ENCODE data around the gene SPINT1. TPM values are rescaled to one million over a fixed set of nuclear protein-coding genes. Genes with fewer than 3 reads are reported as not detected.
"Not testable (repeated sequence)": the region's sequence is repeated elsewhere in the genome, so short reads cannot be mapped to it uniquely, and the experiment has no call there.

The SPINT1 gene
- total RNA-seq, 2 experiments from 2014 or later: 6.6 to 7.3 TPM

DNA sequence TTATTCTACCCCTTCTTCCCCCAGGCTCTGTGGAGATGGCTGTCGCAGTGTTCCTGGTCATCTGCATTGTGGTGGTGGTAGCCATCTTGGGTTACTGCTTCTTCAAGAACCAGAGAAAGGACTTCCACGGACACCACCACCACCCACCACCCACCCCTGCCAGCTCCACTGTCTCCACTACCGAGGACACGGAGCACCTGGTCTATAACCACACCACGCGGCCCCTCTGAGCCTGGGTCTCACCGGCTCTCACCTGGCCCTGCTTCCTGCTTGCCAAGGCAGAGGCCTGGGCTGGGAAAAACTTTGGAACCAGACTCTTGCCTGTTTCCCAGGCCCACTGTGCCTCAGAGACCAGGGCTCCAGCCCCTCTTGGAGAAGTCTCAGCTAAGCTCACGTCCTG is 12.9 kb downstream of the SPINT1 start:
- ATAC-seq (ENCODE audit: low read depth) (no peak), DNase-seq (no peak)
- peaks cover 15% of the 10 kb centered on the region for H3K4me1 Mint-ChIP-seq
- H3K27me3 Mint-ChIP-seq: peaks cover 7% of the 10 kb centered on the region
- no peak overlapping the region for H3K4me3 Mint-ChIP-seq
- POLR2A ChIA-PET: interaction anchor here (1.6 to 4.4 kb wide), 2 partner anchors 38 to 375 kb away, joined by 4 to 41 read pairs; partner anchors contain the start of genes CHP1 and VPS18
- no peak overlapping the region for H3K27ac Mint-ChIP-seq
- H3K9me3 Mint-ChIP-seq: no peaks in the 10 kb centered on the region
- no peaks in the 10 kb centered on the region for H3K36me3 Mint-ChIP-seq

DNA sequence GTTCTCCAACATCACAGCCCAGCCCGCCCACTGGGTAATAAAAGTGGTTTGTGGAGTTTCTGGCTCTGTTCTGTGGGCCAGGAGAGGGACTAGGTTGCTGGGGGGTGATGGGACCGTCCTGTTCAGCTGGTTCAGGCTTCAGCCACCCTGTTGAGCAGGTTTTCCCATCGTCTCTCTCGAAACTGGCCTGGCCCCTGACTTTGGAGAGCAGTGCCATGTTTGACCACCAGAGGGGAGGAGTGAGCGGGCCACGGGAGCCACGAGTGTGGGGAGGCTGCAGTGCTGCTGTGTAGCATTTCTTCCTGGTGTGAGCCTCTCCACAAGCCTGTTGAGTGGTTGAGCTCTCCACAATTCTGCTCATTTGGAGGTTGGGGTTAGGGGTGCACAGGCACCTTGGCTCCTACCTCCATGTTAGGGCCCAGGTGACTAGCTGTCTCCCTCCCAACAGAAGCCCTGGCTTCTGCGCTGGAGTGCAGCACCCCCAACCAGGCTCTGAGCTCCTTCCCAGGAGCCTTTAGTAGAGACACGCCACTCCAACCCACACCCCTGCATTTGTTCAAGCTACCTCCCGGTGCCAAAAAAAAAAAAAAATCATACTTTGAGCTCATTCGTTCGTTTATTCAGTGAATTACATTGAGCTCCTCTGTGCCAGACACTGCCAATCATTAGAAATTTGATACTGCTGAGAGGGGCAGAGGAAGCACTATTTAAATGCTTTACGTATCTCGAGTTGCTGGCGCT is 13.9 kb downstream of the SPINT1 start:
- peak overlapping the region; percentile 30 for H3K27ac Mint-ChIP-seq
- DNase-seq: peak; percentile 88
- POLR2A ChIA-PET: interaction anchor here (1.2 to 4.4 kb wide), 8 partner anchors 14 to 374 kb away, joined by 3 to 41 read pairs (median 6); partner anchors contain the start of genes CHP1, RAD51, RHOV and SPINT1
- H3K9me3 Mint-ChIP-seq: no peaks in the 10 kb centered on the region
- H3K4me1 Mint-ChIP-seq: peaks cover 15% of the 10 kb centered on the region
- H3K27me3 Mint-ChIP-seq: peaks cover 9% of the 10 kb centered on the region
- peak; percentile 85 for ATAC-seq (ENCODE audit: low read depth)
- H3K4me3 Mint-ChIP-seq: no peak overlapping the region
- H3K36me3 Mint-ChIP-seq: no peaks in the 10 kb centered on the region

- no peak overlapping the region for H3K4me3 Mint-ChIP-seq
- no peak for ATAC-seq (ENCODE audit: low read depth)
- DNase-seq: no peak
- POLR2A ChIA-PET: interaction anchor here (1.0 to 4.4 kb wide), 8 partner anchors 15 to 164 kb away, joined by 3 to 41 read pairs (median 6); partner anchors contain the start of genes RAD51, RHOV, SPINT1 and VPS18
- H3K36me3 Mint-ChIP-seq: no peaks in the 10 kb centered on the region
- H3K27ac Mint-ChIP-seq: no peak overlapping the region
- H3K4me1 Mint-ChIP-seq: peaks cover 15% of the 10 kb centered on the region
- H3K9me3 Mint-ChIP-seq: no peaks in the 10 kb centered on the region
- peaks cover 10% of the 10 kb centered on the region for H3K27me3 Mint-ChIP-seq
These were observed 14.9 kb downstream of the SPINT1 start for GRCh38 chr15:40858706-40859105.

- H3K9me3 Mint-ChIP-seq: no peaks in the 10 kb centered on the region
- H3K27ac Mint-ChIP-seq: no peak overlapping the region
- H3K4me3 Mint-ChIP-seq: no peak overlapping the region
- peaks cover 15% of the 10 kb centered on the region for H3K4me1 Mint-ChIP-seq
- no peaks in the 10 kb centered on the region for H3K36me3 Mint-ChIP-seq
- DNase-seq (peak; percentile 83), ATAC-seq (ENCODE audit: low read depth) (peak; percentile 91)
- POLR2A ChIA-PET: interaction anchor here (1.0 to 4.4 kb wide), 7 partner anchors 14 to 165 kb away, joined by 3 to 41 read pairs (median 7); partner anchors contain the start of genes RAD51, RHOV, SPINT1 and VPS18
- peaks cover 10% of the 10 kb centered on the region for H3K27me3 Mint-ChIP-seq
These were observed 15.5 kb downstream of the SPINT1 start for GRCh38 chr15:40859206-40859851.

DNA sequence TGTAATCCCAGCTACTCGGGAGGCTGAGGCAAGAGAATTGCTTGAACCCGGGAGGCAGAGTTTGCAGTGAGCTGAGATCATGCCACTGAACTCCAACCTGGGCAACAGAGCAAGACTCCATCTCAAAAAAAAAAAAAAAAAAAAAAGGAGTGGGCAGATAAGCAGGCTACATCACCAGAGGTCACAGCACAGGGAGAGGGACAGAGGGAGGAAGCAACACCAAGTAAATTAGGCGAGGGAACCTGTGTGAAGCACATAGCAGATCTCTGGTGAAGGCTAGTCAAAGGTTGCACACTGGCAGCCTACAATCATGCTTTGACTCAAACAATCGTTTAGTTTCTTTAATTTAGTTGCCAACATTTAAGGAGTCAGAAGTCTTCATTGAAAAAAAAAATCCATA is 17.3 kb downstream of the SPINT1 start:
- H3K27me3 Mint-ChIP-seq: peaks cover 10% of the 10 kb centered on the region
- POLR2A ChIA-PET; H3K4me3 Mint-ChIP-seq; DNase-seq; ATAC-seq (ENCODE audit: low read depth); H3K27ac Mint-ChIP-seq; H3K36me3 Mint-ChIP-seq; H3K9me3 Mint-ChIP-seq: not testable (repeated sequence)
- peaks cover 15% of the 10 kb centered on the region for H3K4me1 Mint-ChIP-seq

- no peak for DNase-seq
- Mint-ChIP-seq H3K4me1 (peaks cover 8% of the 10 kb centered on the region), H3K27ac (no peak overlapping the region), H3K27me3 (peaks cover 15% of the 10 kb centered on the region), H3K4me3 (no peak overlapping the region), H3K9me3 (no peaks in the 10 kb centered on the region), H3K36me3 (no peaks in the 10 kb centered on the region)
- POLR2A ChIA-PET: interaction anchor here (1.2 kb wide), 1 partner anchor 22 kb away, joined by 3 read pairs; no protein-coding TSS in a partner anchor
- ATAC-seq (ENCODE audit: low read depth): no peak
These were observed 19.9 kb downstream of the SPINT1 start for GRCh38 chr15:40863660-40864270.

DNA sequence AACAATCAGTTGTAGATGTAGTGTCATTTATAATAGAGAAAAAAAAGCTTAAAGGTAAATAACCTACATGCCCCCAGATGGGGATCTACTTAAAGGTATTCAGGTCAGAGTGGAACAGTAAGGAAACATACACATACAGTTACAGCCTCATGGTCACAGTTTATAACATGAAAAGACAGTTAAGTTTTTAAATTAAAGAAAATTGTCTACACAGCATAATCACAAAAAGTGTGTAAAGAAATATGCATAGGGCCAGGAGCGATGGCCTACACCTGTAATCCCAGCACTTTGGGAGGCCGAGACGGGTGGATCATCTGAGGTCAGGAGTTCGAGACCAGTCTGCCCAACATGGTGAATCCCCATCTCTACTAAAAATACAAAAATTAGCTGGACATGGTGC is 23.4 kb downstream of the SPINT1 start:
- H3K9me3 Mint-ChIP-seq: no peaks in the 10 kb centered on the region
- no peaks in the 10 kb centered on the region for H3K36me3 Mint-ChIP-seq
- peaks cover 8% of the 10 kb centered on the region for H3K27me3 Mint-ChIP-seq
- ATAC-seq (ENCODE audit: low read depth): no peak
- H3K4me3 Mint-ChIP-seq: no peak overlapping the region
- H3K4me1 Mint-ChIP-seq: no peaks in the 10 kb centered on the region
- POLR2A ChIA-PET: no interaction called here
- no peak overlapping the region for H3K27ac Mint-ChIP-seq
- no peak for DNase-seq

DNA sequence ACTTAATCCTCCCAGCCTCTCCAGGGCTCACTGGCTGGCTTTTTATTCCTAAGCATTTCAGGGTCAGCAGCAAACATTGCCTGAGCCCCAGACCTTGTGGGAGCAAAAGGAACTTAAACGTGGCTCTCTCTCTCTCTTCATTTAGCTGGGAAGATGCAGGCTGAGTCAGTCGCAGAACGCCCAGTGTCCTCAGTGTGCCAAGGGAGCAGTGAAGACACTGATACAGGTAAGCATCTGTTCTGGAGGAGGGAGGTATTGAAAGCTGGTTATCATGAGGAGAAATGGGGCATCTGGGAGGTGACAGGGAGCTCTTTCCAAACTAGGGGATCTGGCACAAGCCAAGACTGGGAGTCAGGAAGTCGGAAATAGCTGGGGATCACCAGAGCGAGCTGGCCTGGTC is 25.8 kb downstream of the SPINT1 start:
- no peak overlapping the region for H3K27ac Mint-ChIP-seq

GRCh38 chr15:40870716-40871115 is 26.9 kb downstream of the SPINT1 start:
- Mint-ChIP-seq H3K4me1 (peaks cover 9% of the 10 kb centered on the region), H3K27ac (no peak overlapping the region), H3K27me3 (peaks cover 29% of the 10 kb centered on the region), H3K36me3 (no peaks in the 10 kb centered on the region), H3K9me3 (no peaks in the 10 kb centered on the region), H3K4me3 (no peak overlapping the region)
- no peak for DNase-seq
- ATAC-seq (ENCODE audit: low read depth): no peak
- POLR2A ChIA-PET: interaction anchor here (2.2 kb wide), 1 partner anchor 23 kb away, joined by 7 read pairs; the partner anchor contains the start of gene VPS18

More for the DNA sequence above, 25.8 kb downstream of the SPINT1 start:
- H3K9me3 Mint-ChIP-seq: no peaks in the 10 kb centered on the region
- H3K4me1 Mint-ChIP-seq: peaks cover 9% of the 10 kb centered on the region
- POLR2A ChIA-PET: no interaction called here
- H3K4me3 Mint-ChIP-seq: no peak overlapping the region
- H3K36me3 Mint-ChIP-seq: no peaks in the 10 kb centered on the region
- H3K27me3 Mint-ChIP-seq: peaks cover 25% of the 10 kb centered on the region
- DNase-seq (no peak), ATAC-seq (ENCODE audit: low read depth) (no peak)

- no peak overlapping the region for H3K27ac Mint-ChIP-seq
- peaks cover 9% of the 10 kb centered on the region for H3K4me1 Mint-ChIP-seq
- ATAC-seq (ENCODE audit: low read depth) (no peak), DNase-seq (no peak)
- POLR2A ChIA-PET: interaction anchor here (2.2 kb wide), 1 partner anchor 22 kb away, joined by 7 read pairs; the partner anchor contains the start of gene VPS18
- no peaks in the 10 kb centered on the region for H3K36me3 Mint-ChIP-seq
- H3K9me3 Mint-ChIP-seq: no peaks in the 10 kb centered on the region
- peak overlapping the region; percentile 22 for H3K4me3 Mint-ChIP-seq
- H3K27me3 Mint-ChIP-seq: peaks cover 36% of the 10 kb centered on the region
These were observed 28.1 kb downstream of the SPINT1 start for GRCh38 chr15:40871749-40872617.

DNA sequence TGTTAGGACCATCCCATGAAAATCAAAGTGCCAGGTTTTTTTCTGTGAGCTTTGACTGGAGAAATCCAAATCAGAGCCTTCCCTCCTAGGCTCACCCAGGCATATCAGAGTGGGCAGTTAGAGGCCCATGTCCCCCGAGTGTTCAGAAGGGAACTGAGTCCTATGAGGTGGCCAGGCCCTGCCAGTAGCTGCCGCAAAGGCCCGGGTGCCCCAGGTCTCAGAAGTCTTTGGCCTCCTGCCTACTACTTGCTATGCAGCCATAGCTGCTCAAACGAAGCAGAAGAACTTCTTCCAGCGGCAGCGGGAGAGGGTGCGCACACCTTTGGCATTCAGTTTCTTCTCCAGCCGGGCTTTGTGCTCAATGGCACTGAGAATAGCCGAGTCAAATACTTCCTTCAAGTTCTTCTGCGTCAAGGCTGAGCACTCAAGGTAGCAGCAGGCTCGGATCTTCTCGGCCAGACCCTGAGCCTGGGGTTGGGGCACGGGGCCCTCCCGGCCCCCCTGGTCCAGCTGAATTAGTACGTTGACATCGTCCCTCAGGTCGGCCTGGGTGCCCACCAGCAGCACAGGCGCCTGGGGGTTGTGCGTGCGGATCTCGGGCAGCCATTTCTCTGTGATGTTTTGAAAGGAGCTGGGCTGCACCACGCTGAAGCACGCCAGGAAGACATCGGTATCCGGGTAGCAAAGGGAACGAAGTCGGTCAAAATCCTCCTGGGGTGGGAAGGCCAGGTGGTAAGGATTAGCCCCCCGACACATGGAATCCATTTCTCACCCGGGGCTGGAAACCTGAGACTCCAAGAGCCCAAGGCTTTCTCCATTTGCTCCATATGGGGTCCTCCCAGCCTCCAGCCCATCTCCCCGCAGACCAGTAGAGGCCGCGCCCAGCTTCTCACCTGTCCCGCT is 29.2 kb downstream of the SPINT1 start:
- H3K27me3 Mint-ChIP-seq: peaks cover 35% of the 10 kb centered on the region
- no peak overlapping the region for H3K27ac Mint-ChIP-seq
- POLR2A ChIA-PET: interaction anchor here (0.6 to 2.2 kb wide), 4 partner anchors 11 to 128 kb away, joined by 3 to 10 read pairs (median 8); partner anchors contain the start of gene VPS18
- no peak for DNase-seq
- no peaks in the 10 kb centered on the region for H3K9me3 Mint-ChIP-seq
- H3K4me3 Mint-ChIP-seq: peak overlapping the region; percentile 70
- H3K36me3 Mint-ChIP-seq: no peaks in the 10 kb centered on the region
- peaks cover 9% of the 10 kb centered on the region for H3K4me1 Mint-ChIP-seq
- ATAC-seq (ENCODE audit: low read depth): no peak
